DND-41 (cell line): Measurements from ENCODE around the gene DOCK4.

Experiments used
- ATAC-seq: fragments of 200-7000 bp; cut with Tn5 transposase; 3 replicates; pipeline ENCODE4 v1.9.1; 2021; ENCODE audit warnings: low read depth; ENCODE audit not compliant: insufficient read depth
- DNase-seq: peaks from one replicate; pipeline ENCODE4 v3.0.0-alpha.2; 2020
- H2AFZ ChIP-seq: 2 replicates; pipeline ENCODE4 v1.6.0; 2012; ENCODE audit warnings: low read depth, low read length
- H3K27ac ChIP-seq: 2 replicates; pipeline ENCODE4 v1.5.1; 2012; ENCODE audit warnings: low read length, inconsistent platforms
- H3K27me3 ChIP-seq: fragments of 200-600 bp; sonication (generic); 2 replicates; pipeline ENCODE4 v1.6.0; 2012; ENCODE audit warnings: low read length, mild to moderate bottlenecking, inconsistent platforms; ENCODE audit not compliant: insufficient read depth, poor library complexity
- H3K36me3 ChIP-seq: 2 replicates; pipeline ENCODE4 v1.5.1; 2012; ENCODE audit warnings: low read length, inconsistent platforms; ENCODE audit not compliant: insufficient read depth
- H3K4me1 ChIP-seq: 2 replicates; pipeline ENCODE4 v1.5.1; 2012; ENCODE audit warnings: mild to moderate bottlenecking, low read length; ENCODE audit not compliant: insufficient read depth
- H3K4me2 ChIP-seq: 2 replicates; pipeline ENCODE4 v1.6.0; 2012; ENCODE audit warnings: mild to moderate bottlenecking, moderate library complexity, low read length, inconsistent platforms; ENCODE audit not compliant: insufficient read depth
- H3K4me3 ChIP-seq, 2 experiments: fragments of 200-600 bp in 1 of 2; shearing (Covaris generic) in 1 of 2; 2 replicates each; pipeline ENCODE4 v1.5.1; 2012 to 2016; ENCODE audit warnings: inconsistent platforms in 2 of 2, low read length in 2 of 2, mild to moderate bottlenecking in 2 of 2, low read depth in 1 of 2, moderate library complexity in 1 of 2
- H3K79me2 ChIP-seq: 2 replicates; pipeline ENCODE4 v1.6.0; 2012; ENCODE audit warnings: low read length, inconsistent platforms; ENCODE audit not compliant: insufficient read depth
- H3K9ac ChIP-seq: 2 replicates; pipeline ENCODE4 v1.6.0; 2012; ENCODE audit warnings: low read depth, mild to moderate bottlenecking, inconsistent platforms, low read length, moderate library complexity
- H3K9me3 ChIP-seq: 2 replicates; pipeline ENCODE4 v1.5.1; 2012; ENCODE audit warnings: low read length, moderate library complexity, mild to moderate bottlenecking, inconsistent platforms; ENCODE audit not compliant: insufficient read depth, severe bottlenecking
- H4K20me1 ChIP-seq: 2 replicates; pipeline ENCODE4 v1.6.0; 2012; ENCODE audit warnings: low read length; ENCODE audit not compliant: insufficient read depth
- EZH2 ChIP-seq: IDR thresholded peaks from 3 replicates; pipeline ENCODE4 v1.6.1; 2012; ENCODE audit warnings: borderline replicate concordance, low read depth, mild to moderate bottlenecking, moderate library complexity, low read length, inconsistent platforms; ENCODE audit not compliant: severe bottlenecking
- TF ChIP-seq, protein P1 (sequence below): IDR thresholded peaks from 2 replicates; pipeline ENCODE4 v1.5.1; 2012; ENCODE audit warnings: borderline replicate concordance, low read length, moderate library complexity, mild to moderate bottlenecking; ENCODE audit not compliant: poor library complexity, severe bottlenecking; ENCODE audit errors: extremely low read depth

DOCK4 gene

DNA sequence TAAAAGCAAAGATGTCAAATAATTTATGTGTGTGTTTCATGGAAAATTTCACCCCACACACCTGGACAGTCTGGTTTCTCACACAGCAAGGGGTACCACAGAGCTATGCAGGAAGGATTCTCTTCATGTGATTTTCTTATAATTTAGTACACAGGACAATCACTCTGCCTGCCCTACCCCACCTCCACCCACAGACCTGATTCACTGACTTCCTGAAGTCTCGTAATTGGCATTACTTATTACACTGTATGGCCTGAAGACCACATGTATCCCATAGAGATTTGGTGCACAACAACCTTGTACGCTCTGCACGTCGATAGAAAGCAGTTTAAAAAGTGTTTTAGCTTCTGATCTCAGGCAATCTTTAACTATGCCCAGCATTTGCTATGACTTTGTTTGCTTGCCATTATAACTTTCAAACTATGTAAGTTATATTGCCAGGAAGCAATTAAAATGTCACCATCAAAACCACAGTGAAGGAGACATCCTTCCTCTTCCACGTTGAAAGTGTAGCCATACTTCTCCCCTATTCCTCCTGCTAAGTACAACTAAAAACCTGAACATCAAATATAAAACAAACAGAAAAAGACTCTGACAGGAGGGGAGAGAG, 364.5 kb downstream of the DOCK4 start:
- Histone ChIP-seq H2AFZ (peak overlapping the region; percentile 57; the same call in 1 of the 2 replicates), H3K4me2 (no peak overlapping the region), H3K4me1 (peaks cover 14% of the 10 kb centered on the region), H3K79me2 (no peaks in the 10 kb centered on the region), H3K36me3 (no peaks in the 10 kb centered on the region), H3K27me3 (no peaks in the 10 kb centered on the region), H3K4me3 (no peak overlapping the region), H3K27ac (peak overlapping the region; percentile 33), H4K20me1 (no peaks in the 10 kb centered on the region), H3K9me3 (no peaks in the 10 kb centered on the region), H3K9ac (no peak overlapping the region)
- DNase-seq (no peak), ATAC-seq (peak; percentile 58)
- TF ChIP-seq, protein P1, sequence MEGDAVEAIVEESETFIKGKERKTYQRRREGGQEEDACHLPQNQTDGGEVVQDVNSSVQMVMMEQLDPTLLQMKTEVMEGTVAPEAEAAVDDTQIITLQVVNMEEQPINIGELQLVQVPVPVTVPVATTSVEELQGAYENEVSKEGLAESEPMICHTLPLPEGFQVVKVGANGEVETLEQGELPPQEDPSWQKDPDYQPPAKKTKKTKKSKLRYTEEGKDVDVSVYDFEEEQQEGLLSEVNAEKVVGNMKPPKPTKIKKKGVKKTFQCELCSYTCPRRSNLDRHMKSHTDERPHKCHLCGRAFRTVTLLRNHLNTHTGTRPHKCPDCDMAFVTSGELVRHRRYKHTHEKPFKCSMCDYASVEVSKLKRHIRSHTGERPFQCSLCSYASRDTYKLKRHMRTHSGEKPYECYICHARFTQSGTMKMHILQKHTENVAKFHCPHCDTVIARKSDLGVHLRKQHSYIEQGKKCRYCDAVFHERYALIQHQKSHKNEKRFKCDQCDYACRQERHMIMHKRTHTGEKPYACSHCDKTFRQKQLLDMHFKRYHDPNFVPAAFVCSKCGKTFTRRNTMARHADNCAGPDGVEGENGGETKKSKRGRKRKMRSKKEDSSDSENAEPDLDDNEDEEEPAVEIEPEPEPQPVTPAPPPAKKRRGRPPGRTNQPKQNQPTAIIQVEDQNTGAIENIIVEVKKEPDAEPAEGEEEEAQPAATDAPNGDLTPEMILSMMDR = no peak
- TF ChIP-seq EZH2 = no peak

DNA sequence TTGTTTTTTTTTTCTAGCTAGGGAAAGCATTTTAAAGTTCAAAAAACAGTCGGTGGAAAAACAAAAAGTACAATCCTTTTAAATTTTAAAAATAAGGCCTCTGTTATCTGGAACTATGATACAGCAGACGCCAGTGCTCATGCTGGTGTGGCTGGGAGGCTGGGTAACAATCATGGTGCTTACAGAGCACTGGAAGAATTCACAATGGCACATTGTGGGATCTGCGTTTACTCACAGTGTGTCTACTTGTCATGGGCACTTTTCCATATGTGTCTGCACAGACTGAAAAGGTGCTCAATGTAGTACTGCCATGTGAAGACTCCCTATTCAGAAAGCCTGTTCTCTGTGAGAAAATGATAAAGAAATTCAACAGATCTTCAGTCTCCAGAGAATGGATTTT, 365.7 kb downstream of the DOCK4 start:
- Histone ChIP-seq H3K36me3 (no peaks in the 10 kb centered on the region), H3K79me2 (no peaks in the 10 kb centered on the region), H2AFZ (0 out of 2 replicates have a peak overlapping the region, but pooled peaks have one; percentile 11), H3K4me3 (no peak overlapping the region), H3K4me2 (no peak overlapping the region), H4K20me1 (no peaks in the 10 kb centered on the region), H3K27ac (no peak overlapping the region), H3K27me3 (no peaks in the 10 kb centered on the region), H3K4me1 (peaks cover 14% of the 10 kb centered on the region), H3K9ac (no peak overlapping the region), H3K9me3 (no peaks in the 10 kb centered on the region)
- no peak for DNase-seq
- no peak for ATAC-seq
- TF ChIP-seq EZH2 = no peak
- TF ChIP-seq, protein P1 = no peak

- H3K79me2 ChIP-seq = no peaks in the 10 kb centered on the region
- H2AFZ ChIP-seq = no peak overlapping the region
- no peak for DNase-seq
- H3K4me3 ChIP-seq = no peak overlapping the region
- no peaks in the 10 kb centered on the region for H3K36me3 ChIP-seq
- no peak for ATAC-seq
- H3K4me2 ChIP-seq = no peak overlapping the region
- H3K27ac ChIP-seq = no peak overlapping the region
- no peaks in the 10 kb centered on the region for H4K20me1 ChIP-seq
- no peaks in the 10 kb centered on the region for H3K9me3 ChIP-seq
- peaks cover 14% of the 10 kb centered on the region for H3K4me1 ChIP-seq
- TF ChIP-seq, protein P1 = no peak
- no peak for TF ChIP-seq EZH2
- no peaks in the 10 kb centered on the region for H3K27me3 ChIP-seq
- no peak overlapping the region for H3K9ac ChIP-seq
Measured at GRCh38 chr7:111839261-111839660, 366.9 kb downstream of the DOCK4 start.
